H1 (cell line): Measurements from ENCODE around the gene RFK. TPM values are rescaled to one million over a fixed set of nuclear protein-coding genes. Genes with fewer than 3 reads are reported as not detected.

Source experiments
- CTCF ChIA-PET: fragments of 300-600 bp; sonication (Branson Sonifier 250); formaldehyde crosslinking; loops from one replicate; lab custom pipeline; 2021; ENCODE audit not compliant: partially characterized antibody; lab: Charles Lee
- POLR2A ChIA-PET: fragments of 300-600 bp; sonication (Branson Sonifier 250); formaldehyde crosslinking; loops from one replicate; lab custom pipeline; 2021; ENCODE audit warnings: inconsistent platforms; ENCODE audit not compliant: partially characterized antibody; lab: Charles Lee
- DNase-seq, 2 experiments: peaks; one replicate each; pipeline versions ENCODE4 v3.0.0 to v3.0.0-alpha.2; 2010 to 2022; ENCODE audit warnings: low spot score in 2 of 2, low read depth in 1 of 2, mixed read lengths in 1 of 2
- FAIRE-seq: peaks from 2 replicates; lab custom pipeline; 2011; peaks lifted over from hg19 to GRCh38; lab: Jason Lieb, UNC
- H2AFZ ChIP-seq: 2 replicates; pipeline ENCODE4 v1.8.1; 2012; ENCODE audit warnings: low read length, inconsistent platforms
- H2AK5ac ChIP-seq: 2 replicates; pipeline ENCODE4 v1.6.1; 2013; ENCODE audit warnings: low read depth, low read length
- H2BK120ac ChIP-seq: replicated peaks from 2 replicates; pipeline ENCODE3; 2013; ENCODE audit warnings: low read depth, low read length, inconsistent platforms
- H2BK12ac ChIP-seq: 2 replicates; pipeline ENCODE4 v1.6.1; 2013; ENCODE audit warnings: low read depth, low read length
- H2BK15ac ChIP-seq: 2 replicates; pipeline ENCODE4 v1.6.1; 2013; ENCODE audit warnings: low read length
- H2BK20ac ChIP-seq: 2 replicates; pipeline ENCODE4 v1.6.1; 2013; ENCODE audit warnings: low read length
- H2BK5ac ChIP-seq: 2 replicates; pipeline ENCODE4 v1.6.1; 2013; ENCODE audit warnings: low read depth, low read length
- H3K14ac ChIP-seq: 2 replicates; pipeline ENCODE4 v1.6.1; 2013; ENCODE audit warnings: inconsistent platforms; ENCODE audit not compliant: insufficient read length
- H3K18ac ChIP-seq: 2 replicates; pipeline ENCODE4 v1.6.1; 2013; ENCODE audit warnings: low read length; ENCODE audit errors: extremely low read depth
- H3K23ac ChIP-seq: 2 replicates; pipeline ENCODE4 v1.6.1; 2013; ENCODE audit warnings: inconsistent platforms; ENCODE audit not compliant: insufficient read length
- H3K23me2 ChIP-seq: 2 replicates; pipeline ENCODE4 v1.6.1; 2013; ENCODE audit warnings: low read depth, low read length
- H3K27ac ChIP-seq: 2 replicates; pipeline ENCODE4 v1.6.1; 2011; ENCODE audit warnings: low read depth, low read length, inconsistent platforms
- H3K27me3 ChIP-seq, 4 experiments: replicated peaks in 1 of 4; 1 replicate in 1 of 4; 2 replicates in 3 of 4; pipeline versions ENCODE4 v1.6.1 to v1.8.1; 2011 to 2013; ENCODE audit warnings: low read length in 3 of 4, mild to moderate bottlenecking in 3 of 4, inconsistent platforms in 2 of 4, mixed read lengths in 2 of 4, moderate library complexity in 1 of 4; ENCODE audit not compliant: control insufficient read depth in 3 of 4, insufficient read depth in 3 of 4; ENCODE audit errors: extremely low read depth in 1 of 4
- H3K36me3 ChIP-seq, 4 experiments: 2 replicates each; pipeline versions ENCODE4 v1.6.1 to v1.8.1; 2011 to 2013; ENCODE audit warnings: mild to moderate bottlenecking in 4 of 4, low read length in 3 of 4, moderate library complexity in 2 of 4, control low read depth in 1 of 4, inconsistent platforms in 1 of 4; ENCODE audit not compliant: insufficient read depth in 4 of 4, control insufficient read depth in 2 of 4
- H3K4ac ChIP-seq: replicated peaks from 2 replicates; pipeline ENCODE3; 2013; ENCODE audit warnings: low read length, low read depth, mixed read lengths, inconsistent platforms; ENCODE audit not compliant: insufficient read length
- H3K4me1 ChIP-seq, 4 experiments: replicated peaks in 1 of 4; 1 replicate in 1 of 4; 2 replicates in 3 of 4; pipeline versions ENCODE4 v1.6.1 to v1.8.1; 2011 to 2013; ENCODE audit warnings: low read length in 3 of 4, inconsistent platforms in 2 of 4, mixed read lengths in 1 of 4; ENCODE audit not compliant: insufficient read depth in 4 of 4, control insufficient read depth in 3 of 4
- H3K4me2 ChIP-seq, 2 experiments: 2 replicates each; pipeline versions ENCODE4 v1.6.1 to v1.8.1; 2011 to 2013; ENCODE audit warnings: low read depth in 2 of 2, low read length in 2 of 2, control low read depth in 1 of 2, inconsistent platforms in 1 of 2, mild to moderate bottlenecking in 1 of 2; ENCODE audit not compliant: insufficient read depth in 1 of 2
- H3K4me3 ChIP-seq, 4 experiments: fragments of 200-600, 300-600 bp in 1 of 4; sonication (generic), shearing (Covaris generic), sonication (Bioruptor Twin) in 1 of 4; 2 replicates each; pipeline versions ENCODE4 v1.5.1 to v1.8.1; 2011 to 2016; ENCODE audit warnings: low read length in 4 of 4, low read depth in 3 of 4, control low read depth in 2 of 4, inconsistent platforms in 2 of 4, mild to moderate bottlenecking in 2 of 4, mixed read lengths in 1 of 4, moderate library complexity in 1 of 4; ENCODE audit not compliant: insufficient read depth in 2 of 4; ENCODE audit errors: extremely low read depth in 1 of 4
- H3K56ac ChIP-seq: replicated peaks from 2 replicates; pipeline ENCODE3; 2013; ENCODE audit warnings: low read depth, mild to moderate bottlenecking, mixed read lengths, low read length, inconsistent platforms; ENCODE audit not compliant: insufficient read length
- H3K79me1 ChIP-seq: 2 replicates; pipeline ENCODE4 v1.6.1; 2013; ENCODE audit warnings: low read depth, low read length, control low read depth
- H3K79me2 ChIP-seq, 2 experiments: 2 replicates each; pipeline versions ENCODE4 v1.6.1 to v1.8.1; 2012 to 2013; ENCODE audit warnings: low read length in 2 of 2, mild to moderate bottlenecking in 2 of 2, inconsistent platforms in 1 of 2; ENCODE audit not compliant: insufficient read depth in 2 of 2, control insufficient read depth in 1 of 2
- H3K9ac ChIP-seq, 4 experiments: replicated peaks in 1 of 4; 1 replicate in 1 of 4; 2 replicates in 3 of 4; pipeline versions ENCODE4 v1.6.1 to v1.8.1; 2011 to 2013; ENCODE audit warnings: low read depth in 3 of 4, low read length in 3 of 4, control low read depth in 2 of 4, mild to moderate bottlenecking in 2 of 4, moderate library complexity in 2 of 4, inconsistent platforms in 1 of 4; ENCODE audit errors: extremely low read depth in 1 of 4
- H3K9me3 ChIP-seq, 2 experiments: 2 replicates each; pipeline versions ENCODE4 v1.6.1 to v1.8.1; 2012 to 2013; ENCODE audit warnings: mild to moderate bottlenecking in 2 of 2, moderate library complexity in 2 of 2, control low read depth in 1 of 2, inconsistent platforms in 1 of 2, low read depth in 1 of 2, low read length in 1 of 2, mixed read lengths in 1 of 2; ENCODE audit not compliant: insufficient read depth in 2 of 2
- H4K20me1 ChIP-seq, 2 experiments: replicated peaks in 1 of 2; 2 replicates each; pipeline versions ENCODE3 to v1.8.1; 2011 to 2013; ENCODE audit warnings: inconsistent platforms in 2 of 2, low read length in 2 of 2, mild to moderate bottlenecking in 1 of 2; ENCODE audit not compliant: insufficient read depth in 2 of 2, control insufficient read depth in 1 of 2
- H4K5ac ChIP-seq: 2 replicates; pipeline ENCODE4 v1.6.1; 2013; ENCODE audit warnings: low read length, low read depth, mixed read lengths, inconsistent platforms; ENCODE audit not compliant: insufficient read length
- H4K8ac ChIP-seq: 2 replicates; pipeline ENCODE4 v1.8.0; 2013; ENCODE audit warnings: mild to moderate bottlenecking, moderate library complexity, low read length, inconsistent platforms; ENCODE audit not compliant: insufficient read depth; ENCODE audit errors: extremely low read depth
- H4K91ac ChIP-seq: replicated peaks from 2 replicates; pipeline ENCODE3; 2013; ENCODE audit warnings: low read length, mixed read lengths, inconsistent platforms; ENCODE audit not compliant: insufficient read length
- CBX5 ChIP-seq: fragments of 300-800, 300-1000 bp; sonication (generic); IDR thresholded peaks from 2 replicates; pipeline ENCODE4 v1.7.1; 2016; ENCODE audit warnings: antibody characterized with exemption, low read length, low read depth
- EZH2 ChIP-seq: fragments of 200-600 bp; sonication (generic); IDR thresholded peaks from 2 replicates; pipeline ENCODE4 v1.7.1; 2012; ENCODE audit warnings: low read depth, mild to moderate bottlenecking, moderate library complexity, low read length, inconsistent platforms; ENCODE audit not compliant: severe bottlenecking
- KDM1A ChIP-seq: fragments of 200-600, 300-600 bp; sonication (generic); IDR thresholded peaks from 2 replicates; pipeline ENCODE4 v1.7.1; 2016; ENCODE audit warnings: mild to moderate bottlenecking, low read length, borderline replicate concordance
- polyA plus RNA-seq, 7 experiments: library from polyadenylated mRNA; depleted of rRNA in 3 of 7; stranded (reverse) in 5 of 7; unstranded in 2 of 7; fragments of >200 nt in 5 of 7; fragments of 200-250 nt in 2 of 7; gene quantifications; 1 replicate in 5 of 7; 2 replicates in 1 of 7; 4 replicates in 1 of 7; pipeline versions ENCODE4 v1.2.1 to v1.2.3, GENCODE V29; 2011 to 2013; ENCODE audit warnings: missing spikeins in 2 of 7, mixed read lengths in 2 of 7
- total RNA-seq: library from RNA; stranded (reverse); fragmentation: NEBNext Ultra II Directional; extraction: Animal tissue kit (Norgen Biotek cat#: 25700); gene quantifications from 2 replicates; pipeline ENCODE4 v1.2.1, GENCODE V29; 2021

The RFK gene
- total and polyA plus RNA-seq, 2 of the 8 experiments (the other 6 are each of a cell fraction or from before 2014, with no cell fraction given) = 4.3 to 10.6 TPM

GRCh38 chr9:76372336-76372735 lies 21.9 kb downstream of the RFK start:
- no peak for DNase-seq
- H3K9ac ChIP-seq = no peak overlapping the region
- H3K4me3 ChIP-seq = no peak overlapping the region
- H3K23ac ChIP-seq = no peak overlapping the region
- ChIA-PET POLR2A (interaction anchor here (0.5 kb wide), 1 partner anchor 22 kb away, joined by 3 read pairs; the partner anchor contains the start of gene RFK), CTCF (no interaction called here)
- H2BK5ac ChIP-seq = no peak overlapping the region
- no peaks in the 10 kb centered on the region for H3K79me1 ChIP-seq
- no peaks in the 10 kb centered on the region for H4K20me1 ChIP-seq
- no peaks in the 10 kb centered on the region for H3K23me2 ChIP-seq
- no peak overlapping the region for H3K27ac ChIP-seq
- H4K5ac ChIP-seq = no peak overlapping the region
- H2BK12ac ChIP-seq = no peak overlapping the region
- TF ChIP-seq CBX5 (no peak), EZH2 (no peak), KDM1A (no peak)
- H2AK5ac ChIP-seq = no peak overlapping the region
- no peak overlapping the region for H3K4ac ChIP-seq
- no peaks in the 10 kb centered on the region for H3K27me3 ChIP-seq
- no peak overlapping the region for H4K8ac ChIP-seq
- no peak overlapping the region for H3K14ac ChIP-seq
- no peak for FAIRE-seq
- H3K4me1 ChIP-seq = no peaks in the 10 kb centered on the region
- H2AFZ ChIP-seq = no peak overlapping the region
- no peak overlapping the region for H2BK20ac ChIP-seq
- H3K79me2 ChIP-seq = no peaks in the 10 kb centered on the region
- no peak overlapping the region for H3K18ac ChIP-seq
- H2BK120ac ChIP-seq = no peak overlapping the region
- H4K91ac ChIP-seq = no peak overlapping the region
- no peak overlapping the region for H2BK15ac ChIP-seq
- no peaks in the 10 kb centered on the region for H3K36me3 ChIP-seq
- H3K56ac ChIP-seq = no peak overlapping the region
- H3K9me3 ChIP-seq = no peaks in the 10 kb centered on the region
- H3K4me2 ChIP-seq = no peak overlapping the region
